GM19397 (cell line): ENCODE results near the gene SLC4A9.

Source experiments
- ATAC-seq: cut with Tn5 transposase; IDR thresholded peaks from one replicate; pipeline ENCODE4 v1.9.1; 2021; ENCODE audit warnings: mild to moderate bottlenecking, moderate library complexity; ENCODE audit not compliant: unreplicated experiment

SLC4A9 gene, protein sequence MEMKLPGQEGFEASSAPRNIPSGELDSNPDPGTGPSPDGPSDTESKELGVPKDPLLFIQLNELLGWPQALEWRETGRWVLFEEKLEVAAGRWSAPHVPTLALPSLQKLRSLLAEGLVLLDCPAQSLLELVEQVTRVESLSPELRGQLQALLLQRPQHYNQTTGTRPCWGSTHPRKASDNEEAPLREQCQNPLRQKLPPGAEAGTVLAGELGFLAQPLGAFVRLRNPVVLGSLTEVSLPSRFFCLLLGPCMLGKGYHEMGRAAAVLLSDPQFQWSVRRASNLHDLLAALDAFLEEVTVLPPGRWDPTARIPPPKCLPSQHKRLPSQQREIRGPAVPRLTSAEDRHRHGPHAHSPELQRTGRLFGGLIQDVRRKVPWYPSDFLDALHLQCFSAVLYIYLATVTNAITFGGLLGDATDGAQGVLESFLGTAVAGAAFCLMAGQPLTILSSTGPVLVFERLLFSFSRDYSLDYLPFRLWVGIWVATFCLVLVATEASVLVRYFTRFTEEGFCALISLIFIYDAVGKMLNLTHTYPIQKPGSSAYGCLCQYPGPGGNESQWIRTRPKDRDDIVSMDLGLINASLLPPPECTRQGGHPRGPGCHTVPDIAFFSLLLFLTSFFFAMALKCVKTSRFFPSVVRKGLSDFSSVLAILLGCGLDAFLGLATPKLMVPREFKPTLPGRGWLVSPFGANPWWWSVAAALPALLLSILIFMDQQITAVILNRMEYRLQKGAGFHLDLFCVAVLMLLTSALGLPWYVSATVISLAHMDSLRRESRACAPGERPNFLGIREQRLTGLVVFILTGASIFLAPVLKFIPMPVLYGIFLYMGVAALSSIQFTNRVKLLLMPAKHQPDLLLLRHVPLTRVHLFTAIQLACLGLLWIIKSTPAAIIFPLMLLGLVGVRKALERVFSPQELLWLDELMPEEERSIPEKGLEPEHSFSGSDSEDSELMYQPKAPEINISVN

DNA sequence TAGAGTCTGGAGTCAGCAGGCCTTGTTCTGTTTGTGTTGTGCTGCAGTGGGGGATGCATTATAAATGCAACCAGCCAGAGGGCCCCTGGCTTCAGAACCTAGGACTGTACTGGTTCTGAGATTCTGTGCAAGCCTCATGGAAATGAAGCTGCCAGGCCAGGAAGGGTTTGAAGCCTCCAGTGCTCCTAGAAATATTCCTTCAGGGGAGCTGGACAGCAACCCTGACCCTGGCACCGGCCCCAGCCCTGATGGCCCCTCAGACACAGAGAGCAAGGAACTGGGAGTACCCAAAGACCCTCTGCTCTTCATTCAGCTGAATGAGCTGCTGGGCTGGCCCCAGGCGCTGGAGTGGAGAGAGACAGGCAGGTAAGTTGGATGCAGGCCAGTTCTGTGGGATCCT is at the start of gene SLC4A9:
TSS of gene SLC4A9 (plus strand) at position 94 of the 400 bp plus-strand sequence. CDS start at position 137, 43 bp downstream.
- no peak for ATAC-seq

DNA sequence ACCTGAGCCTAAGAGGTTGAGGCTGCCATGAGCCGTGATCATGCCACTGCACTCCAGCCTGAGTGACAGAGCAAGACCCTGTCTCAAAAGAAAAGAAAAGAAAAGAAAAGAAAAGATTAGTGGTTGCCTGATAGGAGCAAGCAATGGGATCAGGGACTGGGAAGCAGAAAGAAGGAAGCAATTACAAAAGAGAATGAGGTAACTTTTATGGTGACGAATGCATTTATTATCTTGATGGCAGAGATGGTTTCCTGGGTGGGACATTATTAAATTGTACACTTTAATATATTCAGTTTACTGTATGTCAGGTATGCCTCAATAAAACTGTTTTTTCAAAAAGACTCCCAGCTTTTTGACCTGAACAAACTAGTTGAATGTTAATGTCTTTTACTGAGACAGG is 49.6 kb upstream of the SLC4A9 start:
- ATAC-seq, result no peak

DNA sequence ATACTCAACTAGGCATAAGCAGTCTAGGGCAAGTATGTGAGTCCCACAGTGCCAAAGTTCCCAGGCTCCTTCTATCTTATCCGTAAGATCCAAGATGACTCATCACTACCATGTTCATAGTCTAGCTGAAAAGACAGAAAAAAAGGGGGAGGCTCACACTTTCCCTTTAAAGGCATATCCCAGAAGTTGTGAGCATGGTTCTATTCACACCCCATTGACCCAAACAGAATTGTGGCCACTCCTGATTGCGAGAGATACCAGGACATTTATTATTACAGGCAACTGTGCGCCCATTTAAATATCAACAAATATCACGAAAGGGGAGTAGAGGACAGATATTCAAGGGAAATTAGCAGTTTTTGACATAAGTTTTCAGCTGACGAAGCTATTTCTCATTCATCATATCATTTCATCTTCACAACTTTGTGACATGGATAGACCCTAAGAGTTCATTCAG is 49.0 kb upstream of the SLC4A9 start:
- no peak for ATAC-seq

DNA sequence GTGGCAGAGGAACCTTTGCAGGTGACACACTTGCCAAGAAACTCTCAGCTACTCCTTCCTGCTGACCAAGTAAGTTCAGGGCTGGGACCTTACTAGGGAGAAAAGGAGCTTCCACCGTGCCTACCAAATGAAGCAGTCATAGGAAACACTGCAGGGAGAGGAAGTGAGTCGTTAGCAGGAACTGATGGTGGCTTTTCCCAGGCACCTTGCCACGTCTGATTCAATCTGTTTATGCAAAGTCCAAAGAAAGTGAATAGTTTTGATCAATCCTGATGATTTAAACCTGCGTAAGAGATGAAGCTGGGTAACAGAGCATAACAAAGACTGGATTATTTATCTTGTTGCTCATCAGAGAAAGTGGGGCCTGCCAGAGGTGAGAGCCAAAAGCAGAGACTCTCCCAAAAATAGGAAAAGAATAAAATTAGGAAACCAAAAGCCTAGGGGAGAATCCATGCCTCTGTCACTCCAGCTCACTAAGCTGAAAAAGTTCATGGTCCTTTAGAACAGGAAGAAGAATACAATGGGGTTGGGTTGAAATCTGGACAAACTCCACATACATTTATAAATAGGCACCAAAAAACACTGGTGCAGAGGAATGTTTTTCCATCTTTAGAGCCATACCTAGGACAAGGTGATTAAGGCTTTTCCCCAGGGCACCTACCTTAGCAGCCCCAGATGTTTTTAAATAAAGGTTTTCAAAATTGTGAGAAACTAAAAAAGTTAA is 47.8 kb upstream of the SLC4A9 start:
- ATAC-seq, result no peak

DNA sequence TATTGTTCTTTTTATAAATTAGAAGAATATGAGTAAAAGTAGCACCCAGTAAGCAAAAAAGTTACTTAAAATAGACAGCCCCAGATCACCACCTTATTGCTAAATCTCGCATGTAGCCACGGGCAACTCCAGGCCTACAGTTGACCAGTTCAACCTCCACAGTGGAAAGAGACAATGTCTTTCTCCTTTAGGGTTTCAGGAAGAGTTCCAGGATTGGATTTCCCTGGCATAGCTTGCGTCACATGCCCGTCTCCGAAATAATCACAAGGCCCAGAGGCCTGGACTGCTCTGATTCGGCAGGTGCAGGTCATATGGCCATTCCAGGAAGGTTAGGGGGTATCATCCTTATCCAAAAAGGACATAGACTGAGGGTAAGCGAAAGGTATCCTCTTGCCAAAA is 47.2 kb upstream of the SLC4A9 start:
- no peak for ATAC-seq

DNA sequence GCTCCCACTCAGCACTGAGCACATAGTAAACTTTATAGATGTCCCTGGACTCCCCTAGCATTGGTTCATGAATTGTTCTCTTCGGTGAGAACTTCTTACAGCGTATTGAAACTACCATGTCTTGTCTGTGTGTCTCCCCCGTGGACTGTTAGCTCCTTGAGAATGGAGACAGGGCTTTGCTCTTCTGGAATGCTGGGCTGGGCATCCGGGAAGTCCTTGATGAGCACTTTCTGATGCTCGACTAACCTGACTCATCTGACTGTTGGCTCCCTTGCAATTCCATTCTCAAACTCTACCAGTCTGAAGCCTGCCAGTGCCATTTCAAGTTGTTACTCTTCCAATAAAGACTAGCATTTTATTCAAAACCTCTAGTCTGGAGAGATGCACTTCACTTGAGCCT is 42.1 kb upstream of the SLC4A9 start:
- ATAC-seq, result no peak

DNA sequence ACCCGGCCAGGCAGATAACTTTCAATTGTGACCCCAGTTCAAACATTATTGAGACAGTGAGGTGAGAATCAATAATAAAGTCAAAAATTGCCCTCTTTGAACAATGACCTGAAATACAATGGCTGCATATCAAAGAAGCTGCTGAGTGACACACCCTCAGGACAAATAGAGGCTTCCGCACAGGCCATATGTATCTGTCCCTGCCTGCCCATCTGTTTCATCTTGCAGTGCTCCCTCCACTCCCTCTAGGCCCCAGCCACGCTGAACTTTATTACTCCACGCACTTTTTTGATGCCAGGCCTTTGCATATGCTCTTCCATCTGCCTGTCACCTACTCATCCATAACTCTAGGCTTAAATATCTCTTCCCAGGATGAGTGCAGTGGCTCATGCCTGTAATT is 41.2 kb upstream of the SLC4A9 start:
- no peak for ATAC-seq

DNA sequence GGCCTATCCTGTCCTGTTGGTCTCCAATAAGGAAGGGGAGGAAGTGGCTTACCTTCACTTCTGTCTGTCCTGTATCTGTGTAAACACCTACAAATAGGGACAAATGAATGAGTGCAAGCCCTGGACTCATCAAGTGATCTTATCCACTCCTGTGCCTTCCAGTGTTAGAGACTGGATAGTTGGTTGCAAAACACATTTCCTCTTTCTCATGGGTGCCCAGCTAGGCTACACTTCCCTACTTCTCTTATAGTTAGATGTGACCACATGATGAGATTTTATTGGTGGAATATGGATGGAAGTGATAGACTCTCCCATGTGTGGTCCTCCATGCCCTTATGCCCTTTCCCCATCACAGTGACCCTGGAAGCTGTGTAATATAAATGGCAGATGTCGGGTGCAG is 40.2 kb upstream of the SLC4A9 start:
- ATAC-seq, result no peak

DNA sequence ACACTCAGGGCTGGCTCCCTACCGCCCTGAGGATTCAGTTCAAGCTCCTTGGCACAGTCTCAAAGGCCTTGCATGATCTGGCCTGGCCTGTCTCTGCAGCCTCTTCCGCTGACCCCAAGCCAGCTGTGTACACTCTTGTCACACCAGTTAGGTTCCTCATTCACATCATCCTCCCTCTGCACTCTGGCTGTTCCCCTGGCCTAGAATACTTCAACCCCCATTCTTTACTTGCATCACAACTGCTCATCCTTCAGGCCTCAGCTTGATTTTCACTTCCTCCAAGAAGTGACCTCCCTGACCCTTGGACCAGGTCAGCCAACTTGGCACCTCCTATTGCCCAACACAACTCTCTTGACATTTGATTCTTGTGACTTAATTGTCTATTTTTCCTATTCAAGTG is 38.2 kb upstream of the SLC4A9 start:
- ATAC-seq, result no peak

DNA sequence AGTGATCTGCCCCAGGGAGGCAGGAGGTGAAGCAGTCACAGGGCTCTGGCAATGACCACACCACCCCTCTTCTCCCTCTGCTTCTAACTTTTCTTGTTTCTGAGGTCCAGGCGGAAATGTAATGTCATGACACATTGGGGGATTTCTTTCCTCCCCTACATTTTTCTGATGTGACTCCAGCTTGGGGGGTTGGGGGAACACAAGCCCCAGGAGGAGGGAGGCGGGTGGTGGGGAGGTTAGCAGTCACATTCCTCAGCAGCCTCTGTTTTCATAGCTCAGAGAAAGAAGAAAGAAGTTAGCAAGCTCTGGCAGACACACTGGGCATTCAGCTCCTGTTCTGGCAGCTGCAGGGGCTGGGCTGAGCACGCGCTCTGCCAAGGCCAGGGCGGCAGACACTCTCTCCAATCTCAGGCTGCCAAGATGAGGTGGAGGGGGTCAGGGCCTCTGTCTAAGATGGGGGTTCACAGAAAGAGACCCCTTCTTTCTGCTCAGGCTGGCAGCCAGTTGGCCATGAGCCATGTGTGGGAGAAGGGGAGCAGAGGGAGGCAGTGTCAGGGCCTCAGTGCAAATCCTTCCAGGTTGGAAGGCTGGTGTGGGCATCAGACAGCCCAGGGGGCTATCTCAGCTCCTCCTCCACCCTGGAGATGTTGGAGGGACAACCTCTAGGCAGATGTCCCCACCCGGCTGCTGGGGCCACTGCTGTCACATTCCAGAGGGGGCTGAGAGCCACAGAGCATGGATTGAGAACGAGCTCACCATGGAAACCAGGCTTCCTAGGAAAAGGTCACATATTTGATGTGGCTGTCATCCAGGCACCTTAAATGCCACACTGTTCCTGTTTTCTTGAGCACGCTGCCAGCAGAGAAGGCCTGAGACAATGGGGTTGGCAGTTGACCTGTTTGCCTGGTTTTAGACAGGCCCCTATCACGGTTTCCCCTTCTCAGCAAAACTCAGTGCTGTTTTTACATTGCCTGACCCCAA is 37.0 kb upstream of the SLC4A9 start:
- ATAC-seq, result no peak

DNA sequence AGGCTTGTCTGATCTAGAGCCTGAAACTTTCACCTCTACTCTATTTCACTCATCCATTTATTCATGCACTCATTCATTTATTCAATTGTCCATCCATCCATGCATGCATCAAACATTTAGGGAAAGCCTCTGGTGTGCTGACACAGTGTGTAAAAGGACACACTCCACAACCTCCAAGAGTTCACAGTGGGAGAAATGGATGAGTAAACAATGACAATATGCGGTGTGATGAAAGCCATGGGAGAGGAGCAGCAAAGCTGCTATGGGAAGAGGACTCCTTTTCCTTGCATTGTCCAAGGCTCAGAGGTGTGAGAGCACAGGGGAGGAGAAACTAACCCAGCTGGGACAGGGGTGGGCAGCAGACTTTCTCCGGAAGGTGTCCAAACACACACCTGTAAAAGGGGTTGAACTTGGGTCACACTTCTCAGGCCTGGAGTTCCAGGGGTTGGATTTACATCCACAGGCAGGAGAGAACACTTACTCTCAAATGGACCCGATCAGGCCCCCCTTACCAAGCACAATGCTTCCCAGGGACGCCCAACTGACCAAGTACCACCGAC is 35.9 kb upstream of the SLC4A9 start:
- no peak for ATAC-seq

DNA sequence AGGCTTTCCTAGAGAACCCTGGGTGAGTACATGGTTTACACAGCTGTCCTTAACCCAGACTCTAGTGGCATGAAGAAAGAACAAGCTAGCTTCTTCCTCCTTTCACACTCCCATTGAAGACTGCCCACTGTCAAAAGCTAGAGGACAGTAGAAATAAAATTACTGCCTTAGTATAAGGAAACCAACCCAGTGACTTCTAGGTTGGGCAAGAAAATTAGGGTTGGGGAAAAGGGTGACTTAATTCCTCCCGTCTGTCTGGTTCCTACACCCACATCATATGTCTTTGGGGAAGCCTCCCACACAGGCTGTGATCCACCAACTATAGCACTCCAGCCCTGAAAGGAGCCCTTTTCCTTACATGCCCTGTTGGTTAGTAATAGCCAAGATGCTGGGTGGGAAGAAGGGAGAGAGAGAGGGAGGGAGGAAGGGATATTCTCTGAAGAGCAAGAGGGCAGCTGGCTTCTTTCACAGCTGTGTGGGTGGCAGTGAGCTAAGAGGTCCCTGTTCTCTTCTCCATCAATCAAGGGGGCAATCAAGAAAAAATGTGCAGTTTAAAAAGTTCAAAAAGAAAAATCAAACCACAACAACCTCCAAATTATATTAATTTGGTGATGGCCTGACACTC is 35.3 kb upstream of the SLC4A9 start:
- no peak for ATAC-seq

DNA sequence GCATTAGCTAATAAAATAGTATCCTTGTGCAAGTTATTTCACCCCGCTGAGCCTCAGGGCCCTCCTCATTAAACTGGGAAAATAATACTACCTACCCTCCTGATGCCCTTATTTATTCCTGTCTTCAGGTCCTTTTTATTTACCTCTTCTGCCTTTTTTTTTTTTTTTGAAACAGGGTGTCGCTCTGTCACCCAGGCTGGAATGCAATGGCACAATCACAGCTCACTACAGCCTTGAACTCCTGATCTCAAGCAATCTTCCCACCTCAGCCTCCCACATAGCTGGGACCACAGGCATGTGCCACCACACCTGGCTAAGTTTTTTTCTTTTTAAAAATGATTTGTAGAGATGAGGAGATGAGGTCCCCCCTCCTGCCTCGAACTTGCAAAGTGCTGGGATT is 34.5 kb upstream of the SLC4A9 start:
- ATAC-seq, result no peak

DNA sequence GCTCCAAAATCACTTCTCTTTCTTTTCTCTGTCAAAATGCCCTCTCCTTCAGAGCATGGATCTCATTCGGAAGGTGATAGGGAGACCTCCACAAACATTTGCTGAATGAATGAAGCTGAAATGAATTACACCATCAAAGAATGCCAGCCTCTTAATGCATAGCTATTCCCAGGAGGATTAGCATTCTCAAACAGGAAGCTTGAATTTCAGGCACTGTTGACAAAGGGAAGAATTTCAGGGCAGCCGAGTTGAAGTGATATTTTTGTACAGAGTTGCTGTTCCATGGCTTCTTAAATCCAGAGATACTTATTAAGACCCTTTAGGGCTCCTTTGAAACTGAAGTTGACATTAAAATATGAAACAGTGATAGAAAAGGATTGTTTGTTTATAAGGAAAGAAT is 32.4 kb upstream of the SLC4A9 start:
- ATAC-seq, result no peak

DNA sequence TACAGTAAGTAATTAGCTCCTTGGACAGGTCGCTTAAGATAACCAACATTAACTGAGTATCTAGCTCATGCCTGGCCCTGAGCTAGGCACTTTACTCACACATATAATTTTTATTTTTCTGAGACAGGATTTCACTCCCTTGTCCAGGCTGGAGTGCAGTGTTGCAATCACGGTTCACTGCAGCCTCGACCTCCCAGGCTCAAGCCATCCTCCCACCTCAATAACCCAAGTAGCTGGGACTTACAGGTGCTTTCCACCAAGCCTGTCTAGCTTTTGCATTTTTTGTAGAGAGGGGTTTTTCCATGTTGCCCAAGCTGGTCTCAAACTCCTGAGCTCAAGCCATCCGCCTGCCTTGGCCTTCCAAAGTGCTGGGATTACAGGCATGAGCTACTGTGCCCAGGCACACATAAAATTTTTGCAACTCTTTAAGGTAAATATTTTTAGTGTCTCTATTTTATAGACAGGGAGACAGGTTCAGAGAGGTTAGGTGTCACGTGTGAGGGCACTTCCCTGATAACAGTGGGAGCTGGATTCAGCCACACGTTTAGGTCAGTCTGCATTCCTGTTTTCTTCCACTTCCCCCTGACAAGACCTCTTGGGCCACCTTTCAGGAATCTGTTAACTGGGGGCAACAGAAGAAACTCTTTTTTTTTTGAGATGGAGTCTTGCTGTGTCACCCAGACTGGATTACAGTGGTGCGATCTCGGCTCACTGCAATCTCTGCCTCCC is 31.8 kb upstream of the SLC4A9 start:
- no peak for ATAC-seq

DNA sequence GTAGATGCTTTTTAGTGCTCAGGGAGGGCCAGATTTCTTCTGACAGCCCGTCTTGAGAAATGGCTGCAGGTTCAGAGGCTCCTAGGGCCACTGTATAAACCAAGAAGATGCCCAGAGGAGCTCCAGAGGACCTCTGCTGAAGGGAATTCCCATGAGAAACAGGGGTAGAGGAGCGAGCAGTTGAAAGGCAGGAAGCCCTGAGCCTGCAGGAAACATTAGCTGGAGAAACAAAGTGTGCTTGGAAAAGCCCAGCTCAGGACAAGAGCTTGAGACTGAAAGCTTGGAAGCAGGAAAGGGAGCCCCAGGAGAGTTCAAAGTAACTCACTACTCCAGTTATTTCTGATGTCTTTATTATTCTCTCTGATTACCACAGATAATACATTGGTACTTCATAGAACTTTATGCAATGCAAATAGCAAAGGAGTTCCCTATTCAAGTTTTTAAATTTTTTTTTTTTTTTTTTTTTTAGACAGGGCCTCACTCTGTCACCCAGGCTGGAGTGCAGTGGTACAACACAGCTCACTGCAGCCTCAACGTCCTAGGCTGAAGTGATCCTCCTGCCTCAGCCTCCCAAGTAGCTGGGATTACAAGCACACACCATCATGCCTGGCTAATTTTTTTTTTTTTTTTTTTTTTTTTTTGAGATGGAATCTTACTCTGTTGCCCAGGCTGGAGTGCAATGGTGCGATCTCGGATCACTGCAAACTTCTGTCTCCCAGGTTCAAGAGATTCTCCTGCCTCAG is 30.1 kb upstream of the SLC4A9 start:
- ATAC-seq, result no peak

DNA sequence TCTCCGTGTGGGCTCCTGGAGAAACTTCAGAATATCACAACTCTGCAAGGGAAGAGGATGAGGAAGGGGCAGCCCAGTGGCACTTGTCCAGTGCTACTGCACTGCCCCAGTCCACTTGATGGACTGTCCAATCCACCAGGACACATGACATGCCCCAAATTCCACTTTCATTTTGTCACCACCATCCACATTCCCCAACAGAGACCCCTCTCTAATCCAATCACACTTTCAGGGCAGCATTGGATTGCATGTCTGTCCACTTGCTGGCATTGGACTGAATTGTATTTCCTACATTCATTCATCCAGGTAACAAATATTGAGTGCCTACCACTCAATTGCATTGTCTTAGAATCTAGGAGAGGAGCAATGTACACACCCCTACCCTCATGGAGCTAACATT is 28.4 kb upstream of the SLC4A9 start:
- no peak for ATAC-seq

DNA sequence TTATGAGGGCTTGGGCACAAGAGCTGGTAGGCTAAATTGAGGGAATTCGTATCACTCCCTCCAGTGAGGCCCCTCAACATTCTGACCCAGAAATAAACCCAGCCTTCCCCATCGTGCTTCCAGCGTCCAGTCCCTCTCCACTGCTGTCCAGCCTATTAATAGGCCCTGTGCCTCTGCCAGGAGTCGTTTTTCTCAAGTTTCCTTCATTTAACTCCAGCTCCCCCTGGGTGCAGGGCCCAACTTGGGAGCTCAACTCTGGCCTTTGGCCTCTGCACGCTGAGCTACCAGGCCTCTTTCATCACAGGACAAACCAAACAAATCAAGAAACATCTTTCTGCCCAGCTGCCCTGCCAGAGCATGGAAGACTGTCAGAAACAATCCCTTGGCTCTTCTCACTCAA is 23.6 kb upstream of the SLC4A9 start:
- no peak for ATAC-seq
